Right lobe of liver (tissue), 6 donors: ENCODE data around the gene ATP6V1E1. TPM values are rescaled to one million over a fixed set of nuclear protein-coding genes. Genes with fewer than 3 reads are reported as not detected.
"Not testable (repeated sequence)": the region's sequence is repeated elsewhere in the genome, so short reads cannot be mapped to it uniquely, and the experiment has no call there.

ENCODE experiments used
- ATAC-seq, 4 donors: fragments of 200-7000 bp; cut with Tn5 transposase; one replicate each; pipeline ENCODE4 v1.9.1; 2020; ENCODE audit warnings: mild to moderate bottlenecking in 4 of 4, moderate library complexity in 4 of 4
- DNase-seq, 3 donors: peaks; one replicate each; pipeline ENCODE4 v3.0.0-alpha.2; 2020
- H3K27ac ChIP-seq, 3 donors: fragments of 200-600 bp; one replicate each; pipeline ENCODE4 v1.8.0; 2022
- H3K27me3 ChIP-seq, 2 donors: fragments of 200-600 bp; one replicate each; pipeline ENCODE4 v1.8.0; 2022
- H3K36me3 ChIP-seq, 4 donors: fragments of 200-600 bp; sonication (generic) in 1 of 4; one replicate each; pipeline versions ENCODE4 v1.5.1 to v1.8.0; 2017 to 2022; ENCODE audit warnings: control low read depth in 1 of 4
- H3K4me1 ChIP-seq, 4 donors: fragments of 200-600 bp; sonication (generic) in 1 of 4; one replicate each; pipeline versions ENCODE4 v1.5.1 to v1.8.0; 2017 to 2022; ENCODE audit warnings: control low read depth in 1 of 4
- H3K4me3 ChIP-seq, 3 donors: fragments of 200-600 bp; one replicate each; pipeline ENCODE4 v1.8.0; 2022
- H3K9me3 ChIP-seq, 4 donors: fragments of 200-600 bp; sonication (generic) in 1 of 4; one replicate each; pipeline versions ENCODE4 v1.5.1 to v1.8.0; 2017 to 2022; ENCODE audit warnings: control low read depth in 1 of 4
- CTCF ChIP-seq, 4 donors: fragments of 200-600 bp in 3 of 4; fragments of 450-650 bp in 1 of 4; IDR thresholded peaks; one replicate each; pipeline versions ENCODE4 v1.5.1 to v1.8.0; 2016 to 2022; ENCODE audit warnings: antibody characterized with exemption in 4 of 4, mild to moderate bottlenecking in 2 of 4
- POLR2A ChIP-seq: fragments of 450-650 bp; IDR thresholded peaks from one replicate; pipeline ENCODE4 v1.6.1; 2017; ENCODE audit warnings: antibody characterized with exemption, mild to moderate bottlenecking
- WGBS: methylation state at CpG from one replicate; pipeline ENCODE4 v1.1.6; 2018; ENCODE audit warnings: low coverage, low lambda C conversion rate; ENCODE audit not compliant: insufficient coverage; ENCODE audit errors: missing lambda C conversion rate; 5-methylcytosine and 5-hydroxymethylcytosine counted together
- intact Hi-C, 2 donors: fragments of 100-400 bp; cut with DNase I; formaldehyde crosslinking; loops; one replicate each; pipeline versions ENCODE4 v1.11.2 to v1.14.1; 2022
- long read RNA-seq: library from polyadenylated mRNA; unstranded; transcript quantifications from one replicate; pipeline ENCODE4 v2.0.0, GENCODE V29; 2019
- total RNA-seq, 6 experiments: library from RNA; depleted of rRNA in 2 of 6; stranded (reverse); fragments of >200 nt in 2 of 6; fragmentation: NEBNext Ultra II Directional in 3 of 6; extraction: Animal tissue kit (Norgen Biotek cat#: 25700) in 3 of 6; gene quantifications; one replicate each; pipeline versions ENCODE4 v1.1.0 to v1.2.4, GENCODE V29; 2016 to 2023
- donor health status: DM: no; HTN: yes; CAD: no.
- donor health status: DM: no; HTN: no; CAD: no.
- donor health status: DM: no; HTN: no; CAD: no.
- donor health status: DM: no; HTN: yes; CAD: no.
- donor health status: DM: no; HTN: yes; CAD: no.

Gene ATP6V1E1
- total RNA-seq = 10 to 100 TPM; 30.8 to 87.3 (median 44.0) TPM
- long read RNA-seq, partial matches to known transcripts = 1 of 5 reads
- long read RNA-seq, other reads (novel, unspliced or antisense) = 0 of 5 reads

- H3K4me3 ChIP-seq = peak within 1 kb of the TSS; percentile 94 to 99 (median 97)
- peak; percentile 94 to 98 (median 97) for DNase-seq
- H3K27ac ChIP-seq = peak within 1 kb of the TSS; percentile 85 to 86 (median 85)
- peaks cover 0 to 20% (median 7%) of the 10 kb centered on the region in 4 donors for H3K4me1 ChIP-seq
- peaks cover 0 to under 1% (median 0%) of the 10 kb centered on the region in 4 donors for H3K36me3 ChIP-seq
- ATAC-seq = peak; percentile 98 to 100 (median 100)
- no peaks in the 10 kb centered on the region for H3K9me3 ChIP-seq
- TF ChIP-seq CTCF (IDR thresholded peaks at IDR 0.05) (no peak), POLR2A (peak; percentile 86)
- H3K27me3 ChIP-seq = no peaks in the 10 kb centered on the region
- 0% methylated on average over 28 of the region's 45 CpGs for WGBS
- intact Hi-C loops = no loop called here
Observed at GRCh38 chr22:17628406-17629172, at the start of gene ATP6V1E1. TSS of gene ATP6V1E1 (minus strand) at chr22:17628749. CDS start at chr22:17628635, 114 bp downstream.

GRCh38 chr22:17675584-17675983, 47.0 kb upstream of the ATP6V1E1 start:
- Histone ChIP-seq H3K27ac (peak overlapping the region in 1 of 3 donors; percentile 1), H3K9me3 (no peaks in the 10 kb centered on the region), H3K36me3 (peaks cover 0 to 6% (median 0%) of the 10 kb centered on the region in 4 donors), H3K4me1 (peaks cover 0 to 18% (median 4%) of the 10 kb centered on the region in 4 donors), H3K4me3 (no peak overlapping the region), H3K27me3 (no peaks in the 10 kb centered on the region)
- peak; percentile 73 to 88 (median 83) for ATAC-seq
- TF ChIP-seq CTCF (IDR thresholded peaks at IDR 0.05) (no peak), POLR2A (no peak)
- WGBS = 13% methylated on average over 1 of the region's 1 CpG
- intact Hi-C loops = no loop called here
- DNase-seq = no peak

GRCh38 chr22:17674152-17674551, 45.6 kb upstream of the ATP6V1E1 start:
- 94% methylated on average over 6 of the region's 7 CpGs for WGBS
- no peak overlapping the region for H3K4me3 ChIP-seq
- peaks cover 0 to 18% (median 4%) of the 10 kb centered on the region in 4 donors for H3K4me1 ChIP-seq
- no peaks in the 10 kb centered on the region for H3K27me3 ChIP-seq
- ATAC-seq (no peak), DNase-seq (no peak)
- peaks cover 0 to 8% (median 1%) of the 10 kb centered on the region in 4 donors for H3K36me3 ChIP-seq
- no peak for TF ChIP-seq POLR2A
- TF ChIP-seq CTCF (IDR thresholded peaks at IDR 0.05) = no peak
- H3K27ac ChIP-seq = no peak overlapping the region
- intact Hi-C loops = no loop called here
- H3K9me3 ChIP-seq = no peaks in the 10 kb centered on the region

- 94% methylated on average over 2 of the region's 2 CpGs for WGBS
Observed at GRCh38 chr22:17672417-17672991, 44.0 kb upstream of the ATP6V1E1 start.

GRCh38 chr22:17671521-17672092, 43.1 kb upstream of the ATP6V1E1 start:
- H3K27ac ChIP-seq, ATAC-seq, intact Hi-C loops, H3K9me3 ChIP-seq, DNase-seq, H3K27me3 ChIP-seq, H3K4me3 ChIP-seq, H3K36me3 ChIP-seq: not testable (repeated sequence)
- WGBS = 94% methylated on average over 6 of the region's 10 CpGs
- H3K4me1 ChIP-seq = peaks cover 0 to 18% (median 4%) of the 10 kb centered on the region in 4 donors

More at GRCh38 chr22:17672417-17672991, 44.0 kb upstream of the ATP6V1E1 start:
- TF ChIP-seq POLR2A (no peak), CTCF (IDR thresholded peaks at IDR 0.05) (no peak)
- DNase-seq (no peak), ATAC-seq (no peak)
- no peak overlapping the region for H3K4me3 ChIP-seq
- intact Hi-C loops = no loop called here
- H3K36me3 ChIP-seq = peaks cover 0 to 8% (median 1%) of the 10 kb centered on the region in 4 donors
- no peaks in the 10 kb centered on the region for H3K9me3 ChIP-seq
- H3K27me3 ChIP-seq = no peaks in the 10 kb centered on the region
- H3K4me1 ChIP-seq = peaks cover 0 to 18% (median 4%) of the 10 kb centered on the region in 4 donors
- no peak overlapping the region for H3K27ac ChIP-seq
